ENCODE data around the gene SLC18A2.

DNA sequence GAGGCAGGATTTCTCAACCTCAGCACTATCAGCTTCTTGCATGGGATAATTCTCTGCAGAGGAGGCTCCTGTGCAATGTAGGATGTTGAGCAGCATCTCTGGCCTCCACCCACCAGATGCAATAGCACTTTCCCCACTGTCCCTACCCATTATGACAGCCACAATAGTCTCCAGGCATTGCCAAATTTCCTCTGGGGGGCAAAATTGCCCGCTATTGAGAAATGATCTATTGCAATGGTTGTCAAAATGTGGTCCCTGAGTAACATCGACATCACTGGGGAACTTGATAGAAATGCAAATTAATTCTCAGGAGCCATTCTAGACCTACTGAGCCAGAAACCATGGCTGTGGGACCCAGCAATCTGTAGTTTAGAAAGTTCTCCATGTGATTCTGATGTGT, 36.6 kb upstream of the SLC18A2 start:
- TF ChIP-seq, protein P1, sequence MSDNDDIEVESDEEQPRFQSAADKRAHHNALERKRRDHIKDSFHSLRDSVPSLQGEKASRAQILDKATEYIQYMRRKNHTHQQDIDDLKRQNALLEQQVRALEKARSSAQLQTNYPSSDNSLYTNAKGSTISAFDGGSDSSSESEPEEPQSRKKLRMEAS (IDR thresholded peaks at IDR 0.05; ENCODE audit: insufficient read depth, insufficient read length), result no peak
- TF ChIP-seq, protein P2, sequence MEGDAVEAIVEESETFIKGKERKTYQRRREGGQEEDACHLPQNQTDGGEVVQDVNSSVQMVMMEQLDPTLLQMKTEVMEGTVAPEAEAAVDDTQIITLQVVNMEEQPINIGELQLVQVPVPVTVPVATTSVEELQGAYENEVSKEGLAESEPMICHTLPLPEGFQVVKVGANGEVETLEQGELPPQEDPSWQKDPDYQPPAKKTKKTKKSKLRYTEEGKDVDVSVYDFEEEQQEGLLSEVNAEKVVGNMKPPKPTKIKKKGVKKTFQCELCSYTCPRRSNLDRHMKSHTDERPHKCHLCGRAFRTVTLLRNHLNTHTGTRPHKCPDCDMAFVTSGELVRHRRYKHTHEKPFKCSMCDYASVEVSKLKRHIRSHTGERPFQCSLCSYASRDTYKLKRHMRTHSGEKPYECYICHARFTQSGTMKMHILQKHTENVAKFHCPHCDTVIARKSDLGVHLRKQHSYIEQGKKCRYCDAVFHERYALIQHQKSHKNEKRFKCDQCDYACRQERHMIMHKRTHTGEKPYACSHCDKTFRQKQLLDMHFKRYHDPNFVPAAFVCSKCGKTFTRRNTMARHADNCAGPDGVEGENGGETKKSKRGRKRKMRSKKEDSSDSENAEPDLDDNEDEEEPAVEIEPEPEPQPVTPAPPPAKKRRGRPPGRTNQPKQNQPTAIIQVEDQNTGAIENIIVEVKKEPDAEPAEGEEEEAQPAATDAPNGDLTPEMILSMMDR (IDR thresholded peaks at IDR 0.05; ENCODE audit: extremely low read depth in 1 of 2, insufficient read depth in 1 of 2, low read depth in 1 of 2, low read length in 2 of 2), result no peak
- no peak for TF ChIP-seq POLR2A (IDR thresholded peaks at IDR 0.05; ENCODE audit: low read depth, low read length)
- no peak for TF ChIP-seq JUN (IDR thresholded peaks at IDR 0.05; ENCODE audit: borderline replicate concordance, insufficient read depth, insufficient read length, low read depth)
- no peak for TF ChIP-seq POLR2AphosphoS5 (IDR thresholded peaks at IDR 0.05; ENCODE audit: insufficient read depth, low read depth, low read length)
- TF ChIP-seq MYC (IDR thresholded peaks at IDR 0.05; ENCODE audit: low read depth, low read length), result no peak
- no peak for TF ChIP-seq FOS (IDR thresholded peaks at IDR 0.05; ENCODE audit: borderline replicate concordance, insufficient read depth, low read length)

All from endothelial cell of umbilical vein (primary cell).